Activated CD4-positive, alpha-beta T cell treated with anti-CD3 and anti-CD28 coated beads, Interleukin-10, Interleukin-2, amounts not matched to agents 100 ng/mL and 50 ng/mL, durations not matched to agents 16 hours and 8 hours (primary cell): ENCODE results near the gene DDX51.
"Not testable (repeated sequence)": the region's sequence is repeated elsewhere in the genome, so short reads cannot be mapped to it uniquely, and the experiment has no call there.

Experiments used
- DNase-seq: peaks from one replicate; pipeline ENCODE4 v3.0.0-alpha.2; 2020

The DDX51 gene

GRCh38 chr12:132138941-132139871 lies 4.9 kb downstream of the DDX51 start:
- no peak for DNase-seq

- no peak for DNase-seq
Observed at GRCh38 chr12:132137483-132138125, 6.5 kb downstream of the DDX51 start.

- DNase-seq, result not testable (repeated sequence)
Observed at GRCh38 chr12:132136226-132136625, 7.9 kb downstream of the DDX51 start.

- not testable (repeated sequence) for DNase-seq
Observed at GRCh38 chr12:132134653-132135183, 9.4 kb downstream of the DDX51 start.

- no peak for DNase-seq
Observed at GRCh38 chr12:132133952-132134652, 10.0 kb downstream of the DDX51 start.

GRCh38 chr12:132132609-132133430 lies 11.3 kb downstream of the DDX51 start:
- no peak for DNase-seq

- DNase-seq, result no peak
Observed at GRCh38 chr12:132131952-132132351, 12.2 kb downstream of the DDX51 start.

GRCh38 chr12:132131229-132131628 lies 12.9 kb downstream of the DDX51 start:
- no peak for DNase-seq

GRCh38 chr12:132130690-132131089 lies 13.4 kb downstream of the DDX51 start:
- DNase-seq, result no peak

GRCh38 chr12:132129007-132129406 lies 15.1 kb downstream of the DDX51 start:
- DNase-seq, result no peak

- no peak for DNase-seq
Observed at GRCh38 chr12:132127041-132127440, 17.1 kb downstream of the DDX51 start.

GRCh38 chr12:132125736-132126135 lies 18.4 kb downstream of the DDX51 start:
- no peak for DNase-seq

GRCh38 chr12:132124766-132125425 lies 19.2 kb downstream of the DDX51 start:
- DNase-seq, result no peak

GRCh38 chr12:132123970-132124765 lies 20.0 kb downstream of the DDX51 start:
- no peak for DNase-seq

GRCh38 chr12:132121283-132121682 lies 22.8 kb downstream of the DDX51 start:
- no peak for DNase-seq

- DNase-seq, result no peak
Observed at GRCh38 chr12:132118876-132119275, 25.2 kb downstream of the DDX51 start.

GRCh38 chr12:132117558-132117875 lies 26.6 kb downstream of the DDX51 start:
- DNase-seq, result peak; percentile 18

GRCh38 chr12:132116709-132117557 lies 27.2 kb downstream of the DDX51 start:
- DNase-seq, result no peak

- DNase-seq, result no peak
Observed at GRCh38 chr12:132115500-132115899, 28.6 kb downstream of the DDX51 start.

- DNase-seq, result no peak
Observed at GRCh38 chr12:132114667-132115066, 29.5 kb downstream of the DDX51 start.
